HG03378 (cell line): Measurements from ENCODE around the gene MMP2.

Experiments used
- ATAC-seq: cut with Tn5 transposase; IDR thresholded peaks from one replicate; pipeline ENCODE4 v1.9.1; 2021; ENCODE audit warnings: mild to moderate bottlenecking, moderate library complexity; ENCODE audit not compliant: unreplicated experiment

Gene MMP2

GRCh38 chr16:55491691-55492090, 12.7 kb downstream of the MMP2 start:
- ATAC-seq: no peak

GRCh38 chr16:55492756-55493380, 13.9 kb downstream of the MMP2 start:
- no peak for ATAC-seq

- ATAC-seq: no peak
Measured at GRCh38 chr16:55494994-55495421, 16.0 kb downstream of the MMP2 start.

- ATAC-seq: no peak
Measured at GRCh38 chr16:55495616-55496289, 16.8 kb downstream of the MMP2 start.

GRCh38 chr16:55496509-55497145, 17.6 kb downstream of the MMP2 start:
- no peak for ATAC-seq

- ATAC-seq: no peak
Measured at GRCh38 chr16:55497558-55497957, 18.6 kb downstream of the MMP2 start.

GRCh38 chr16:55498101-55498500, 19.1 kb downstream of the MMP2 start:
- ATAC-seq: no peak

GRCh38 chr16:55499281-55499680, 20.3 kb downstream of the MMP2 start:
- ATAC-seq: no peak

GRCh38 chr16:55499951-55500529, 21.0 kb downstream of the MMP2 start:
- no peak for ATAC-seq

GRCh38 chr16:55500530-55501011, 21.6 kb downstream of the MMP2 start:
- ATAC-seq: no peak

GRCh38 chr16:55501549-55502322, 22.7 kb downstream of the MMP2 start:
- no peak for ATAC-seq

- no peak for ATAC-seq
Measured at GRCh38 chr16:55502801-55503366, 23.9 kb downstream of the MMP2 start.

GRCh38 chr16:55503726-55504550, 24.9 kb downstream of the MMP2 start:
- ATAC-seq: no peak

- no peak for ATAC-seq
Measured at GRCh38 chr16:55505333-55506015, 26.5 kb downstream of the MMP2 start.

- no peak for ATAC-seq
Measured at GRCh38 chr16:55506083-55506482, 27.1 kb downstream of the MMP2 start.

- ATAC-seq: no peak
Measured at GRCh38 chr16:55506708-55507107, 27.7 kb downstream of the MMP2 start.

GRCh38 chr16:55508271-55508921, 29.4 kb downstream of the MMP2 start:
- no peak for ATAC-seq
